ENCODE measurements around the gene CNOT2.
"Not testable (repeated sequence)": the region's sequence is repeated elsewhere in the genome, so short reads cannot be mapped to it uniquely, and the experiment has no call there.

The CNOT2 gene

GRCh38 chr12:70383484-70383883 lies 140.3 kb downstream of the CNOT2 start:
- no peak for TF ChIP-seq GATA1 (IDR thresholded peaks at IDR 0.05; ENCODE audit: low read depth, low read length)
- TF ChIP-seq POLR2A (IDR thresholded peaks at IDR 0.05; ENCODE audit: low read length), result no peak
- DNase-seq, result no peak

GRCh38 chr12:70383886-70384285 lies 140.7 kb downstream of the CNOT2 start:
- no peak for TF ChIP-seq POLR2A (IDR thresholded peaks at IDR 0.05; ENCODE audit: low read length)
- no peak for TF ChIP-seq GATA1 (IDR thresholded peaks at IDR 0.05; ENCODE audit: low read depth, low read length)
- no peak for DNase-seq

GRCh38 chr12:70386771-70387170 lies 143.5 kb downstream of the CNOT2 start:
- TF ChIP-seq GATA1 (IDR thresholded peaks at IDR 0.05; ENCODE audit: low read depth, low read length), result no peak
- TF ChIP-seq POLR2A (IDR thresholded peaks at IDR 0.05; ENCODE audit: low read length), result no peak
- DNase-seq, result no peak

GRCh38 chr12:70389678-70390077 lies 146.4 kb downstream of the CNOT2 start:
- TF ChIP-seq GATA1 (IDR thresholded peaks at IDR 0.05; ENCODE audit: low read depth, low read length), result no peak
- no peak for TF ChIP-seq POLR2A (IDR thresholded peaks at IDR 0.05; ENCODE audit: low read length)
- no peak for DNase-seq

- DNase-seq, result not testable (repeated sequence)
Measured at GRCh38 chr12:70392631-70393030, 149.4 kb downstream of the CNOT2 start.

GRCh38 chr12:70393787-70394499 lies 150.7 kb downstream of the CNOT2 start:
- DNase-seq, result no peak
- TF ChIP-seq POLR2A (IDR thresholded peaks at IDR 0.05; ENCODE audit: low read length) (no peak), GATA1 (IDR thresholded peaks at IDR 0.05; ENCODE audit: low read depth, low read length) (no peak)

- TF ChIP-seq POLR2A (IDR thresholded peaks at IDR 0.05; ENCODE audit: low read length) (no peak), GATA1 (IDR thresholded peaks at IDR 0.05; ENCODE audit: low read depth, low read length) (no peak)
- no peak for DNase-seq
Measured at GRCh38 chr12:70398002-70398401, 154.8 kb downstream of the CNOT2 start.

GRCh38 chr12:70398862-70399261 lies 155.6 kb downstream of the CNOT2 start:
- DNase-seq, result no peak
- TF ChIP-seq GATA1 (IDR thresholded peaks at IDR 0.05; ENCODE audit: low read depth, low read length) (no peak), POLR2A (IDR thresholded peaks at IDR 0.05; ENCODE audit: low read length) (no peak)

GRCh38 chr12:70399311-70399710 lies 156.1 kb downstream of the CNOT2 start:
- TF ChIP-seq GATA1 (IDR thresholded peaks at IDR 0.05; ENCODE audit: low read depth, low read length) (no peak), POLR2A (IDR thresholded peaks at IDR 0.05; ENCODE audit: low read length) (no peak)
- DNase-seq, result no peak

GRCh38 chr12:70400124-70400523 lies 156.9 kb downstream of the CNOT2 start:
- TF ChIP-seq POLR2A (IDR thresholded peaks at IDR 0.05; ENCODE audit: low read length) (no peak), GATA1 (IDR thresholded peaks at IDR 0.05; ENCODE audit: low read depth, low read length) (no peak)
- DNase-seq, result no peak

GRCh38 chr12:70402597-70402996 lies 159.4 kb downstream of the CNOT2 start:
- DNase-seq, result no peak
- TF ChIP-seq GATA1 (IDR thresholded peaks at IDR 0.05; ENCODE audit: low read depth, low read length), result no peak
- no peak for TF ChIP-seq POLR2A (IDR thresholded peaks at IDR 0.05; ENCODE audit: low read length)

- TF ChIP-seq POLR2A (IDR thresholded peaks at IDR 0.05; ENCODE audit: low read length), result no peak
- no peak for TF ChIP-seq GATA1 (IDR thresholded peaks at IDR 0.05; ENCODE audit: low read depth, low read length)
- DNase-seq, result no peak
Measured at GRCh38 chr12:70403826-70404225, 160.6 kb downstream of the CNOT2 start.

Data from erythroblast (primary cell).